Progenitor cell of endocrine pancreas (in vitro differentiated cells): ENCODE results near the gene REC8. TPM values are rescaled to one million over a fixed set of nuclear protein-coding genes. Genes with fewer than 3 reads are reported as not detected.

ENCODE experiments used
- DNase-seq: peaks from one replicate; pipeline ENCODE4 v3.0.0; 2021; ENCODE audit warnings: low spot score; ENCODE audit not compliant: unreplicated experiment
- H3K27ac Mint-ChIP-seq: 2 replicates; pipeline ENCODE4 v1.8.0; 2021; ENCODE audit warnings: mild to moderate bottlenecking, moderate library complexity, mixed read lengths
- H3K27me3 Mint-ChIP-seq: 2 replicates; pipeline ENCODE4 v1.8.0; 2021; ENCODE audit warnings: mixed read lengths
- H3K36me3 Mint-ChIP-seq: 2 replicates; pipeline ENCODE4 v1.8.0; 2022; ENCODE audit warnings: mixed read lengths; ENCODE audit not compliant: insufficient read depth
- H3K4me1 Mint-ChIP-seq: 2 replicates; pipeline ENCODE4 v1.8.0; 2021; ENCODE audit warnings: low read depth, mixed read lengths
- H3K4me3 Mint-ChIP-seq: 2 replicates; pipeline ENCODE4 v1.8.0; 2021; ENCODE audit warnings: low read depth, mild to moderate bottlenecking, moderate library complexity, mixed read lengths
- H3K9me3 Mint-ChIP-seq: 2 replicates; pipeline ENCODE4 v1.8.0; 2021; ENCODE audit warnings: low read depth, mixed read lengths
- CTCF ChIP-seq: fragments of 200-600 bp; sonication (generic); IDR thresholded peaks from one replicate; pipeline ENCODE4 v1.5.0; 2021; ENCODE audit warnings: antibody characterized with exemption, mild to moderate bottlenecking; ENCODE audit not compliant: unreplicated experiment
- total RNA-seq: library from RNA; stranded (reverse); gene quantifications from 2 replicates; pipeline ENCODE4 v1.2.1, GENCODE V29; 2021

REC8 gene
- total RNA-seq, 1 donor from 2014 or later = 408 TPM

GRCh38 chr14:24131549-24131966 is 40.3 kb upstream of the REC8 start:
- H3K4me3 Mint-ChIP-seq = no peak overlapping the region
- no peaks in the 10 kb centered on the region for H3K36me3 Mint-ChIP-seq
- DNase-seq = no peak
- TF ChIP-seq CTCF = no peak
- no peaks in the 10 kb centered on the region for H3K9me3 Mint-ChIP-seq
- H3K27me3 Mint-ChIP-seq = no peaks in the 10 kb centered on the region
- peaks cover 10% of the 10 kb centered on the region for H3K4me1 Mint-ChIP-seq
- no peak overlapping the region for H3K27ac Mint-ChIP-seq

- H3K4me3 Mint-ChIP-seq = no peak overlapping the region
- no peaks in the 10 kb centered on the region for H3K27me3 Mint-ChIP-seq
- TF ChIP-seq CTCF = no peak
- H3K27ac Mint-ChIP-seq = no peak overlapping the region
- peaks cover under 1% of the 10 kb centered on the region for H3K36me3 Mint-ChIP-seq
- DNase-seq = no peak
- no peaks in the 10 kb centered on the region for H3K9me3 Mint-ChIP-seq
- H3K4me1 Mint-ChIP-seq = peaks cover 16% of the 10 kb centered on the region
These were observed 39.7 kb upstream of the REC8 start for GRCh38 chr14:24132061-24132685.

GRCh38 chr14:24132976-24133375 is 38.9 kb upstream of the REC8 start:
- Mint-ChIP-seq H3K36me3 (peaks cover 1% of the 10 kb centered on the region), H3K9me3 (no peaks in the 10 kb centered on the region), H3K27ac (no peak overlapping the region), H3K4me1 (peaks cover 16% of the 10 kb centered on the region), H3K4me3 (no peak overlapping the region), H3K27me3 (no peaks in the 10 kb centered on the region)
- no peak for TF ChIP-seq CTCF
- no peak for DNase-seq

GRCh38 chr14:24133735-24134134 is 38.1 kb upstream of the REC8 start:
- Mint-ChIP-seq H3K27ac (no peak overlapping the region), H3K4me3 (no peak overlapping the region), H3K9me3 (no peaks in the 10 kb centered on the region), H3K36me3 (peaks cover 5% of the 10 kb centered on the region), H3K27me3 (no peaks in the 10 kb centered on the region), H3K4me1 (peaks cover 16% of the 10 kb centered on the region)
- no peak for TF ChIP-seq CTCF
- DNase-seq = no peak

GRCh38 chr14:24135584-24135833 is 36.4 kb upstream of the REC8 start:
- Mint-ChIP-seq H3K36me3 (peaks cover 5% of the 10 kb centered on the region), H3K4me1 (peaks cover 24% of the 10 kb centered on the region), H3K27ac (peak overlapping the region; percentile 88), H3K9me3 (no peaks in the 10 kb centered on the region), H3K4me3 (peak overlapping the region; percentile 89), H3K27me3 (no peaks in the 10 kb centered on the region)
- DNase-seq = no peak
- TF ChIP-seq CTCF = no peak
